GM19240 (cell line): ENCODE data around the gene SYTL2.
"Not testable (repeated sequence)": the region's sequence is repeated elsewhere in the genome, so short reads cannot be mapped to it uniquely, and the experiment has no call there.

Experiments
- DNase-seq: peaks from one replicate; pipeline ENCODE4 v3.0.0; 2011; ENCODE audit warnings: low spot score; ENCODE audit not compliant: insufficient read length

Gene SYTL2

GRCh38 chr11:85656777-85657176, 154.2 kb downstream of the SYTL2 start:
- DNase-seq, result no peak

GRCh38 chr11:85654343-85654742, 156.6 kb downstream of the SYTL2 start:
- not testable (repeated sequence) for DNase-seq

- no peak for DNase-seq
Observed at GRCh38 chr11:85652786-85653447, 158.0 kb downstream of the SYTL2 start.

GRCh38 chr11:85651118-85651517, 159.8 kb downstream of the SYTL2 start:
- DNase-seq, result no peak

- DNase-seq, result peak; percentile 54
Observed at GRCh38 chr11:85647604-85648299, 163.2 kb downstream of the SYTL2 start, which contains the start of gene TMEM126A. TMEM126A (plus strand) TSS chr11:85647967; CDS start chr11:85650256, 2,289 bp downstream.

GRCh38 chr11:85647078-85647477, 163.9 kb downstream of the SYTL2 start:
- DNase-seq, result no peak
